ENCODE data around the gene ANKRD24. TPM values are rescaled to one million over a fixed set of nuclear protein-coding genes. Genes with fewer than 3 reads are reported as not detected.

The ANKRD24 gene
- total RNA-seq, 1 donor from 2014 or later = 0.89 TPM

DNA sequence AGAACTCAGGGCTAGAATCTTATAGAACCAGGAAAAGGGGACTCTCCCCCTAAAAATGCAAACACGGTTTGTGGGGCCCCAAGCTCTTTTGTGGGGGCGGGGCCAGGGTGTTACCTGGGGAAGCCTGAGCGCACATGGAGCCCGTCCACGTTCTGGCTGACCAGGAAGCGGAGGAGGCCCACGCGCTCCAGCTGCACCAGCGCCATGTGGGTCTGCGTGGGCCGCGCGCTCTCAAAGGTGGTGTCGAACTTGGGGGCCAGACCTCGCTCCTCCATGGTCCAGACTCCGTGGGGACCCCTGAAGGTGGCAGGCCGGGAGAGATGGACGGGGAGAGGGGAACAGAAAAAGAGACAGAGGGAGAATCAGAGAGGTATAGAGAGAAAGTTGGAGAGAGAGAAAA is 3.5 kb upstream of the ANKRD24 start:
- Mint-ChIP-seq H3K36me3 (ENCODE audit: unreplicated experiment) (peaks cover 9% of the 10 kb centered on the region), H3K27ac (ENCODE audit: unreplicated experiment) (no peak overlapping the region), H3K4me1 (ENCODE audit: unreplicated experiment) (peaks cover 19% of the 10 kb centered on the region), H3K9me3 (ENCODE audit: unreplicated experiment) (no peaks in the 10 kb centered on the region), H3K27me3 (ENCODE audit: unreplicated experiment) (no peaks in the 10 kb centered on the region), H3K4me3 (ENCODE audit: unreplicated experiment) (no peak overlapping the region)
- TF ChIP-seq, protein P1, sequence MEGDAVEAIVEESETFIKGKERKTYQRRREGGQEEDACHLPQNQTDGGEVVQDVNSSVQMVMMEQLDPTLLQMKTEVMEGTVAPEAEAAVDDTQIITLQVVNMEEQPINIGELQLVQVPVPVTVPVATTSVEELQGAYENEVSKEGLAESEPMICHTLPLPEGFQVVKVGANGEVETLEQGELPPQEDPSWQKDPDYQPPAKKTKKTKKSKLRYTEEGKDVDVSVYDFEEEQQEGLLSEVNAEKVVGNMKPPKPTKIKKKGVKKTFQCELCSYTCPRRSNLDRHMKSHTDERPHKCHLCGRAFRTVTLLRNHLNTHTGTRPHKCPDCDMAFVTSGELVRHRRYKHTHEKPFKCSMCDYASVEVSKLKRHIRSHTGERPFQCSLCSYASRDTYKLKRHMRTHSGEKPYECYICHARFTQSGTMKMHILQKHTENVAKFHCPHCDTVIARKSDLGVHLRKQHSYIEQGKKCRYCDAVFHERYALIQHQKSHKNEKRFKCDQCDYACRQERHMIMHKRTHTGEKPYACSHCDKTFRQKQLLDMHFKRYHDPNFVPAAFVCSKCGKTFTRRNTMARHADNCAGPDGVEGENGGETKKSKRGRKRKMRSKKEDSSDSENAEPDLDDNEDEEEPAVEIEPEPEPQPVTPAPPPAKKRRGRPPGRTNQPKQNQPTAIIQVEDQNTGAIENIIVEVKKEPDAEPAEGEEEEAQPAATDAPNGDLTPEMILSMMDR (IDR thresholded peaks at IDR 0.05) = no peak
- DNase-seq (ENCODE audit: extremely low spot score, unreplicated experiment) = no peak

DNA sequence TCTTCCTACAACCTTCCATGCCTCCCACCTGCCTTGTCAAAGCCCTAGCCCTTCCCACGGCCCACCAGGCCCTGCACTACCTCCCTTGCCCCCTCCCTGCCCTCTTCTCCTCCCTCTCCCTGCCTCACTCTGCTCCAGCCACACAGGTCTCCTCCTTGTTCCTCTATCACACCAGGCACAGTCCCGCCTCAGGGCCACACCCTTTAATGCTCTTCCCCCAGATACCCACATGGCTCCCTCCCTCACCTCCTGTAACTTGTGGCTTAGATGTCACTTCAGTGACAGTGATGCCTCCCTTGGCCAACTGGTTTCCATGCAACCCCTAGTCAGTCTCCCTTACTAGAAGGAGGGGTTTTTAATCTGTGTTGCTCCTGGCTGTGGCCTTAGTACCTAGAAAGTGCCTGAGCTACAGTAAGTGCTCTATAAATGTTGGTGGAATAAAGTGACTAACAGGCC is 1.4 kb upstream of the ANKRD24 start:
- H3K27me3 Mint-ChIP-seq (ENCODE audit: unreplicated experiment) = no peaks in the 10 kb centered on the region
- DNase-seq (ENCODE audit: extremely low spot score, unreplicated experiment) = no peak
- peaks cover 9% of the 10 kb centered on the region for H3K36me3 Mint-ChIP-seq (ENCODE audit: unreplicated experiment)
- peak overlapping the region; percentile 99 for H3K4me3 Mint-ChIP-seq (ENCODE audit: unreplicated experiment)
- H3K27ac Mint-ChIP-seq (ENCODE audit: unreplicated experiment) = no peak overlapping the region
- peaks cover 21% of the 10 kb centered on the region for H3K4me1 Mint-ChIP-seq (ENCODE audit: unreplicated experiment)
- no peaks in the 10 kb centered on the region for H3K9me3 Mint-ChIP-seq (ENCODE audit: unreplicated experiment)
- TF ChIP-seq, protein P1 (IDR thresholded peaks at IDR 0.05) = no peak

DNA sequence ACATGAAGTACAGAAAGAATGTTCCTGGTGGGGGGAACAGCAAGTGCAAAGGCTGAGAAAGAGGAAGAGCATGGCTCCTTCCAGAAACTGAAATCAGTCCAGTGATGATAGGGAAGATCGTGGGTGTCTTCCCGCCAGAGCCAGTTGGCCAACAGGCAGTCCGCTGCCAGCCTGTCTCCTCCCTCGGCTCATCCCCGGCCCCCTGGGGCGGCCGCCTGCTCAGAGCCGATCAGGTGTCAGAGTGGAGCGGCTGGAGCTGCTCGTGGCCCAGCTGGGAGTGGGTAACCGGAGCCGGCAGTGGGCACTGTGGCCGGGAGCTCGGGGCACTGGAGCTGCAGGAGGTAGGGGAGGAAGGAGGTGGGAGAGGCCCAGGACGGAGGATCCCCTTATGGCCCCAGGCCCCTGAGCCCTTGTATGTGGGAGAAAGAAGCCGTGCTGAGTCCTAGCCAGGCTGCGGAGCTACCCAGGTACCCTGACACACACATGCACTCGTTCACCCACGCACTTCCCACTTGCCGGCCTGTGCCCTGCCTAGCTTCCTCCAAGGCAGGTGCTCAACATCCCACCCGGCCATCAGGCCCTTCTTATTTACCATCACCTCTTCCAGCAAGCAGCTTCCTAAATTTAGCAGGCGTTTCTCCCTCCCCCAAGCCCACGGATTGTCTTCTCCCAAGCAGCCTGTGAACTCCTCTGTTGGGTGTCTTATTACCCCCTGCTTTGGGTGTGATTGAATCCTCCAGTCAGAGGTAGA is 1.7 kb downstream of the ANKRD24 start:
- no peaks in the 10 kb centered on the region for H3K9me3 Mint-ChIP-seq (ENCODE audit: unreplicated experiment)
- DNase-seq (ENCODE audit: extremely low spot score, unreplicated experiment) = no peak
- H3K36me3 Mint-ChIP-seq (ENCODE audit: unreplicated experiment) = peaks cover 7% of the 10 kb centered on the region
- peak overlapping the region; percentile 50 for H3K4me3 Mint-ChIP-seq (ENCODE audit: unreplicated experiment)
- peaks cover 21% of the 10 kb centered on the region for H3K4me1 Mint-ChIP-seq (ENCODE audit: unreplicated experiment)
- no peak overlapping the region for H3K27ac Mint-ChIP-seq (ENCODE audit: unreplicated experiment)
- TF ChIP-seq, protein P1 (IDR thresholded peaks at IDR 0.05) = no peak
- H3K27me3 Mint-ChIP-seq (ENCODE audit: unreplicated experiment) = peaks cover 3% of the 10 kb centered on the region

DNA sequence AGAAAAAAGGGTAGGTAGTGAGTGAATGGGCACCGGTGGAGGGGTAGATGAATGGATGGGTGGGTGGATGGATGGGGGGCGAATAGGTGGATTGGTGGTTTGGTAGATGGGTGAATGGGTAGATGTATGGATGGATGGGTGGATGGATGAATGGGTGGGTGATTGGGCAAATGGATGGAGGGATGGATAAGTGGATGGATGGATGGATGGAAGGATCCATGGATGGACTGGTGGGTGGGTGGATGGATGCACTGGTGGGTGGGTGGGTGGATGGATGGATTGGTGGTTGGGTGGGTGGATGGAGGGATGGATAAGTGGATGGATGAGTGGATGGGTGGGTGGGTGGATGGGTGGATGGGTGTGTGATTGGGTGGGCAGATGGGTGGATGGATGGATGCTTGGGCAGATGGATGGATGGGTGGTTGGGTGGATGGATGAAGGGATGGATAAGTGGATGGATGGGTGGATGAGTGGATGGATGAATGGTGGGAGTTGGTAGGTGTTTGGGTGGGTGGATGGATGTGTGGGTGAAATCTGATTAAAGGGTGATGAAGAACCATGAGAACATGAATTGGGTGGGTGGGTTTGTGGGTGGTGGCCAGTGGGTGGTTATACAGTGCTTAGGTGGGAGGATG is 2.3 kb downstream of the ANKRD24 start:
- Mint-ChIP-seq H3K4me1 (ENCODE audit: unreplicated experiment) (peaks cover 21% of the 10 kb centered on the region), H3K4me3 (ENCODE audit: unreplicated experiment) (no peak overlapping the region)
- no peak for DNase-seq (ENCODE audit: extremely low spot score, unreplicated experiment)

More for the DNA sequence above, 2.3 kb downstream of the ANKRD24 start:
- Mint-ChIP-seq H3K9me3 (ENCODE audit: unreplicated experiment) (no peaks in the 10 kb centered on the region), H3K27ac (ENCODE audit: unreplicated experiment) (no peak overlapping the region), H3K36me3 (ENCODE audit: unreplicated experiment) (peaks cover under 1% of the 10 kb centered on the region), H3K27me3 (ENCODE audit: unreplicated experiment) (peaks cover 4% of the 10 kb centered on the region)
- TF ChIP-seq, protein P1 (IDR thresholded peaks at IDR 0.05) = no peak

All from osteocyte (in vitro differentiated cells).